Activated CD4-positive, alpha-beta T cell treated with anti-CD3 and anti-CD28 coated beads for 1 hour (primary cell): ENCODE measurements around the gene AVL9.
"Not testable (repeated sequence)": the region's sequence is repeated elsewhere in the genome, so short reads cannot be mapped to it uniquely, and the experiment has no call there.

ENCODE experiments used
- DNase-seq: peaks from one replicate; pipeline ENCODE4 v3.0.0-alpha.2; 2020

Gene AVL9

DNA sequence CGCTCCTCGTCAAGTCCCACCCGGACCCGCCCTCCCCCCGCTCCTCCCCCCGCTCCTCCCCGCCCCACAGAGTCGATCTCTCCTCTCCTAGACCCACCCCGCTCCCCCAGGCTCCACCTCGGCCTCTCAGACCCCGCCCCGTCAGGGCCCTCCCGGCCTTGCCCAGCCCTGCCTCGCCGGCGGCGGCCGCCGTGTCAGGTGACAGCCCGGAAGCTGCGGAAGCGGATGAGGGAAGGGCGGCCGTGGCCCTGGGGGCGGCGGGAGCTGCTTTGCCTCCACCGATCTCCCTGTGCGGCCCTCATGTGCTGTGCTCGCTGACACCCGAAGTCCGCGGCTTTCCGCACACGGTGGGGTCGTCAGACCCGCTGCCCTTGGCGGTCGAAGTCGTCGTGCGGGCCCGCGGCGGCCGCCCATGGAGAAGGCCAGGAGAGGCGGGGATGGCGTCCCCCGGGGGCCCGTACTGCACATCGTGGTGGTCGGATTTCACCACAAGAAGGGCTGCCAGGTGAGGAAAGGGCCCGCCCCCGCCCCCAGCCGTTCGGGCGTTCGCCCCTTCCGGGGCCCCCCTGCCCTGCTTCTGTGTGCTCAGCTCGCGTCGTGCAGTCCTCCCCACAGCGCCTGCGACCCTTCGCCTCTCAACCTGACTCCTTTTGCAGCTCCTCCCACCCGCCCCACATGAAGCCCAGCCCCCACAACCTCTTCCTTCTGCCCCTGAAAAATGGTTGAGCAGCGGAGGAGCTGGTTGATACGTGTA is at the start of gene AVL9:
TSS of gene AVL9 (plus strand) at position 192 of the 754 bp plus-strand sequence. CDS start at position 413, 221 bp downstream.
- DNase-seq = peak; percentile 98

DNA sequence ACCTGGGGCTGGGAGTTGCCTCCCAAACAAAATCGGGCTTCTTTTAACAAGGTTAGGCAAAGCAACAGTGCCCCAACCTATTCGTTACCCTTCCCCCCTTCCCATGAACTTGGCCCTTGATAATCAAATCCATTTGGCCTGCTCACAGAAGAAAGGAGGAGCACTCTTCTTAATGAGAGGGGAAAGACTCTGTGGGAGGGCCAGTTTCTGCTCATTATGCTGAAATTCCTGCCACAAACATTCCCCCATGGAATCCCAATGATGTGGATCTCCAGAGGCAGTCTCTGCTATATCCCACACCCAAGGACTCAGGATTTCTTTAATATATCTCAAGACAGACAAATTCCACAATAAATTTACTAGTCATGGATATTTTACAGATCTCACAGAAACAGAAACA is 48.1 kb upstream of the AVL9 start:
- DNase-seq = no peak

DNA sequence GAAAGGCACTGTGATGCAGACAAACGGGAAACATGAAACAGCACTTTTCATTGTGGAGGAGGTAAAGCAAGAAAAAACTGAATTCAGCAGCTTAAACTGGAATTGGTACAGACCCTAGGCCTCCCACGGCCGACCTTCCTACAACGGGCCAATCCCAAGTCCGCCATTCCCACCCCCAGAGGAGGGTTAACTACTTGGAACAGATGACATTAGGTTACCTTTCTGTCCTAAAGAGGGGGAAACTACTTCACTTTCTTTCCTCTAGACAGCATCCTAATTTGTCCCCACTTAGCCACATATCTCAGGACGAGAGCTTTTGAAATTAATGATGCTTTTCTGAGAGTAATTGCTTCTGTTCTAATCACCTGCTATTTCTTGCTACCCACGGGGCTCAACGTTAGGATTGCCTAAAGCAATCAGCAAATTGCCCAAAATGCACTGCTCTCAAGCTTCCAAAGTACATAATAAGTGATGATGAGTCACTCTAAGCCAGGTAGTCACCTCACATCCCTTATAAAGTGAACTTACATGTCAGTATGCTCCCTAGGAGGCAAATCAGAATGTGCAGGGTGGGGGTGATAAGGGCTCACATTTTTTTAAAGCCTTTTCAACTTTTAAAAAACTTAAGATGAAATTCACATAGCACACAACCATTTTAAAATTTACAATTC is 41.8 kb upstream of the AVL9 start:
- DNase-seq = no peak

DNA sequence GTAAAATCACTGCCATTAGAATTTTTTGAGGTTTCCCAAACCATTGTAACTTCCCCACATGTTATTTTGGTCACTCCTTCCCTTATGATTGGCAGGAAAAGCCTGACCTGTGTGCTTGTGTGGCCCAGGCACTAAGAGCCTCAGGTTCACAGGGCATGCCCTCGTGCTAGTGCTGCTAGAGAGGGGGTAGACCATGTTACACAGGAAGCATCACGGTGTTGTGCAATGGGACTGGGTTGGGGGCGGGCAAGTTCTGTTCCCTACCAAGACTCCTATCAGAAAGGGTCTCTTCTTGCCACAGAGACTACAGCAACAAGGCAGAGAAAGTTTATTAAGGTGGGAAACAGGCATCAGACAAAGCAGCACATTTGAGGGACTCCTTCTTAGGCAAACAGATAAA is 37.3 kb upstream of the AVL9 start:
- DNase-seq = no peak

DNA sequence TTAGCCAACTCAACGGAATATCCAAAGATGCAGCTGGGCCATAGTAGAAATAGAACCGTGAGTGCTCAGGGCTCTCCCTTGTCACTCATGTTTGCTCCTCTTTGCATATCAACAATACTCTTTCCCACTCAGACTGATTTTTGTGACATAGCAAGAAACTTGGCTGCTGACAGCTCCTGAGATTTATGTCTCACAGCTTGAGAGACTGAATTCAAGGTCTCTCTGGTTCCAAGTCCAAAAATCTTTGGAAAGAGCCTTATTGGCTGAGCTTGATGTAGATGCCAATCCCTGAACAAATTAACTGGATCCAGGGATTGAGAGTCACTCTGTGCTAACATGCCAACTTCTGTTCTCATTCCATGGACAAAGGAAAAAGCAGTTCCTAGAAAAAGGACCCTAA is 35.5 kb upstream of the AVL9 start:
- no peak for DNase-seq

DNA sequence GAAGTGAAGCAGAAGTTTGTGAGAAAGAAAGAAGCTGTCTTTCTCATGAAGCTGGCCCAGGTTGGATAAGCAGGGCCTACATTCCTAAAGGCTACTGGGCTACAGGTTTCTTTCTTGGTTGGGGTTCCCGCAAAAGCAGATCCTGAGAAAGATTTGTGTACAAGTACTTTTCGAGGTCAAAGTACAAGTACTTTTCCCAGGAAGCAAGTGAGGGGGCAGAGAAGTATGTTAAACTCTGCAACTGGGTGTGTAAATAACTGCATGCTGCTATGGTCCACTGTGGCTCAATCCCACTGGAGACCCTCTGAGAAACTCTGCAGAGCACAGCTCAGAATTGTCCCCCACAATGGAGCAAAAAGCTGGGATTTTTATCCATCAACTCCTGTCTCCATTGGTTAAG is 33.8 kb upstream of the AVL9 start:
- DNase-seq = no peak

DNA sequence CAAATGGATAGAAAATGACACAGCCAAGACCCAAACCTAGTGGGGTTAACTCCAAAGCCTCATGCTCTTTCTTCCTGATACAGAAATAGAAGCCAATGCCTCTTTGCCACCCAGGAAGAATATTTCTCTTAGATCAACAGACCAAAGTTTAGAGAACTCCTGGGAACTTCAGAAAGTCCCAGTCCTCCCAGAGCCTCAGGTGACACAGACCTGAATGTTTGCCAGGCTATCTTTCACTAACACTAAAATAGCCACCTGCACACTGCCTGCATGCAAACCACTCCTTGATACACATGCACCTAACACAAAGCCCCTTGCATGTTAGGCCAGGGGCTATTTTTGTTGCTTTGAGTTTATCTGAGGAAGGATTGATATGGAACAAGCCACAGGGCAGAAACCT is 32.8 kb upstream of the AVL9 start:
- DNase-seq = no peak

DNA sequence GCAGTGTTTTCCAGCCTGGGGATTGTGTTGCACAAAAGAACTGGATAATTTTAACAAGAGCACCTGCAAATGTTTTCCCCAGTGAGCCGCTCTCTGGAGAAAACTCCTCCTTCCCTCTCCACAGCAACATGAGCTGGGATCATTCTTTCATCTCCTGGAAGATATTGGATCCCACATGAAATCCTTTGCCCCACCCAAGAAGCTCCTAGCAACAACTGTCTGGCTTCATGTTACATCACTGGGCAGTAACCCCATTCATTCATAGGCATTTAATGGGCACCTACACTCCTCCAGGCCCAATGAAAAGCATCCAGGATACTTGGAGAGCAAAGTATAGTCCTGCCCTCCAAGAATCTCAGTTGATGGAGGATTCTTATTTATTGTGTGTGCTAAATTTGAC is 32.3 kb upstream of the AVL9 start:
- DNase-seq = no peak

DNA sequence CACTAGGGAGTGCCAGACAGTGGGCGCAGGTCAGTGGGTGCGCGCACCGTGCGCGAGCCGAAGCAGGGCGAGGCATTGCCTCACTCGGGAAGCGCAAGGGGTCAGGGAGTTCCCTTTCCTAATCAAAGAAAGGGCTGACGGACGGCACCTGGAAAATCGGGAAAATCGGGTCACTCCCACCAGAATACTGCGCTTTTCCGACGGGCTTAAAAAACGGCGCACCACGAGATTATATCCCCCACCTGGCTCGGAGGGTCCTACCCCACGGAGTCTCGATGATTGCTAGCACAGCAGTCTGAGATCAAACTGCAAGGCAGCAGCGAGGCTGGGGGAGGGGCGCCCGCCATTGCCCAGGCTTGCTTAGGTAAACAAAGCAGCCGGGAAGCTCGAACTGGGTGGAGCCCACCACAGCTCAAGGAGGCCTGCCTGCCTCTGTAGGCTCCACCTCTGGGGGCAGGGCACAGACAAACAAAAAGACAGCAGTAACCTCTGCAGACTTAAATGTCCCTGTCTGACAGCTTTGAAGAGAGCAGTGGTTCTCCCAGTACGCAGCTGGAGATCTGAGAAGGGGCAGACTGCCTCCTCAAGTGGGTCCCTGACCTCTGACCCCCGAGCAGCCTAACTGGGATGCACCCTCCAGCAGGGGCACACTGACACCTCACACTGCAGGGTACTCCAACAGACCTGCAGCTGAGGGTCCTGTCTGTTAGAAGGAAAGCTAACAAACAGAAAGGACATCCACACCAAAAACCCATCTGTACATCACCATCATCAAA is 30.5 kb upstream of the AVL9 start:
- DNase-seq = not testable (repeated sequence)

DNA sequence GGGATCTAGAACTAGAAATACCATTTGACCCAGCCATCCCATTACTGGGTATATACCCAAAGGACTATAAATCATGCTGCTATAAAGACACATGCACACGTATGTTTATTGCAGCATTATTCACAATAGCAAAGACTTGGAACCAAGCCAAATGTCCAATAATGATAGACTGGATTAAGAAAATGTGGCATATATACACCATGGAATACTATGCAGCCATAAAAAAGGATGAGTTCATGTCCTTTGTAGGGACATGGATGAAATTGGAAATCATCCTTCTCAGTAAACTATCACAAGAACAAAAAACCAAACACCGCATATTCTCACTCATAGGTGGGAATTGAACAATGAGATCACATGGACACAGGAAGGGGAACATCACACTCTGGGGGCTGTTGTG is 25.3 kb upstream of the AVL9 start:
- not testable (repeated sequence) for DNase-seq

DNA sequence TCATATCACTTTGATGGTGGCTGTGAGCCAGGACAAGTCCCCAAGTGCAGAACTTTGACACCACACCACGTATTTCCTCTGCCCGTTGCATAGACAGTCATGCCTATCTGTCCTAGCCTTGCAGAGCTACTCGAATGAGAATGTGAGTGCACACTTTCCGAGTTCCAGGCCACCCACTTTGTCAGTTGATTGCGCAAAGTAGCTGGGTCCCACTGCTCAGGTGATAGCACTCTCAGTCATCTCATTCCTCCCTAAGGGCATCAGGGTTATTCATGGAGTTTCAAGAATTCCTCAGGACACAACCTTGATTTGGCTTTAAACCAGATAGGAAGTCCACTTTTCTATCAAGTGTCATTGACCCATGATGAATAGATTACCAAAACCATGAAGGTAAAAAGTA is 24.4 kb upstream of the AVL9 start:
- DNase-seq = no peak

DNA sequence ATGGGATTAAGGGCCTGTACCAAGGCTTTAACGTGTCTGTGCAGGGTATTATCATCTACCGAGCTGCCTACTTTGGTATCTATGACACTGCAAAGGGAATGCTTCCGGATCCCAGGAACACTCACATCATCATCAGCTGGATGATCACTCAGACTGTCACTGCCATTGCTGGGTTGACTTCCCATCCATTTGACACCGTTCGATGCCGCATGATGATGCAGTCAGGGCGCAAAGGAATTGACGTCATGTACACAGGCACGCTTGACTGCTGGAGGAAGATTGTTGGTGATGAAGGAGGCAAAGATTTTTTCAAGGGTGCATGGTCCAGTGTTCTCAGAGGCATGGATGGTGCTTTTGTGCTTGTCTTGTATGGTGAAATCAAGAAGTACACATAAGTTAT is 23.3 kb upstream of the AVL9 start:
- no peak for DNase-seq

DNA sequence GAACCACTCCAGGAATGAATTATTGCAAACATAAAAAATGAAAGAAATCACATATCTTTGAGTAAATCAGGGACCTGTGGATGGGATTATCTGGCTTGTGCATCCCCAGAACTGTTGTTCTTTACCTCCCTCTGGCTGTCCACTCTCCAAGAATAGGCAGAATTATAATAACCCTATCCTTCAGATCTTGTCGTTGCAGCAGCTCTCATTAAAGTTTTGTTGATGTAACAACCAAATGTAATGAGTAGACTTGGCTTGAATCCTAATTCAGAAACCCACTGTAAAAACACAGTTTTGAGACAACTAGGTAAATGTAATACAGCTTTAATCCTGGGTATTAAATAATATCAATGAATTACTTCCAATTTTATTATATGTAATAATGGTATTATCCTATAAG is 21.3 kb upstream of the AVL9 start:
- no peak for DNase-seq

DNA sequence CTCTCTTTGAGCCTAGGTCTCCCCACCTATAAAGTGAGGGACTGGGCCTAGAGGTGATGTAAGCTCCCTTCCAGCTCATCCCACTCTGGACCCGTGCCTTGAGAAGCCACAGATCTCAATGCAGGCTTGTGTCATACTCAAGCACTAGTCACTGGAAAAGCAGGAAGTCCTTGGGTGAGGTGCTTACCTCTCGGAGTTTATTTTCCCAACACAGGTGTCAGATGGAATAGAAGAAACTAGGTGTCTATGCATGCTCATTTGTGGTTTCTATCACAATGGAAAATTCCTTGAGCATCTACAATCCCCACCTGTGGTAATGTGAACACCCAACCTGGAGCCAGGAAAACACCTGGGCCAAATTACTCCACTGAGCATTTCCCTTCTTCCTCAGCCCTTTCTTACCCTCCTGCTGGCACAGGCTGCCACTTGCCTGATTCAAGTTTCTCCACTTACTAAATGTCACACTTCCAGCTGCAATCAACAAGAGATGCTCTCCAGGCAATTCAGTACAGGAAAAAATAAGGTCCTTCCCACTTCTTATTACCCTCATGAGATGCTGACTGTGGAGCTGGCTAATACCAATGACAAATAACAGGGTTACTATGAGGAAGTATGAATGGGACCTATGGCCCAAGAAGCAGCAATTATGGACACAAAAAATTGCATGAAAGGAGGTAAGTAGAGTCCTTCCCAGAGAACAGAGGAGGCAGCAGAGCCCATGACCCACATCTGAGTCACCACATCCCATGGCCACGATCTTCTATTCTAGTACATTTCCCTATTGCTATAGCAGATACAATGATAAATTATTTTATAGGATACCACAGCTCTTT is 18.3 kb upstream of the AVL9 start:
- no peak for DNase-seq

DNA sequence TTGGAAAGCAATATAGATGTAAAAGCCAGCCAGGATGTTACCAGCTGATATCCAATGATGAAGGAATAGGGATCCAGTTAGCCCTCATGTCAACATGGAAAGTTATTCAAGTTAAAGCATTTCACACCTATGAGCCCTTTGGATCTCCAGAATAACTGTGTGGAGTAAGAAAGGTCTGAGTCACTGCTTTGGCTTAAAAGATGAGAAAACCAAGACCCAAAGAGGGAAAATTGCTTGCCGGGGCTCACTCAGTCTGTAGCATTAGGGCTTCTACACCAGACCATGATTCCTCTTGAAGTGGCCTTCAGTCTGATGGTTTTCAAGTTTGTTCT is 17.7 kb upstream of the AVL9 start:
- DNase-seq = no peak

DNA sequence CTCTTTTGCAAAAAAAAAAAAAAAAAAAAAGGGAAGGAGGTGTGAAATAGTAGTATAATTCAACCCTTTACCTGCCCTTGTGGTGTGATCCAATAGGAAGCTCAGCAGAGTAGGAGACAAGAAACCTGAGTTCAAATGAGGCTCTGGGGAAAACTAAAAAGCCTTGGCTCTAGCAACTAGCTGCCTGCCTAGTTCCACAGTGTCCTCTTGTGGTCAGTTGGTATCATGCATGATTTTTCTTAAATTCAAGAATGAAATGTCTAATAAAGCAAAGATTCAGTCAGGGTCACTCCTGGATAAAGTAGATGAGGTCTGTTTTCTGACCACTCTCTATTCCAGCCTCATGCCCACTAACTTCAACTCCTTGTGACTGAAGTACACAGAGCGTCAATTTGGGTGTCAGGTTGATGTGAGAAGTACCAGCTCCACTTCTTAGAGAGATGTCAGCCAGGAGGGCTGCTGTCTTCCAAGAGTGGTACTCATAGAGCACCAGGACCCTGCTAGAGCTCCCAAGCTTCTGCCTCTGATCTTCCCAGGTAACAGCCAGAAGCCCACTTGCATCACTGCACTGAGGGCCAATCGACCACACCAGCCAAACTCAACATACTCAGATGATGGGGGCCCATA is 15.6 kb upstream of the AVL9 start:
- no peak for DNase-seq

DNA sequence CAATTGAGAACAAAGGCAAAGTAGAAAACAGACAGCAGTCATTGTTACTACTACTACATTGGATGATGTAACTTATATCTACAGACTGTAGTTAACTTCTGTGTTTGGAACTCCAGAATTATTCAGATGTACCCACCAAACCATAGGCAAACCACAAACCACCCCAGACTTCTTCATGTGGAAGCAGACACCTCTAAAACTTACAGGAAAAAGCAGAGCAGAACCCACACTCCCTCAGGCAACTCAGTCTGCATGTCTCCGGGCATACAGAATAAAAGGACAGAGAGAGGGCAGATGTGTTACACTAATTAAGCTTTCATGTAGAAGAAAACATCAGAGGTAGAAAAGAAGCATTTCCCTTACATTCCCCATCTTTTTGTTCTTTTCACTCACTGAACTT is 14.1 kb upstream of the AVL9 start:
- no peak for DNase-seq

DNA sequence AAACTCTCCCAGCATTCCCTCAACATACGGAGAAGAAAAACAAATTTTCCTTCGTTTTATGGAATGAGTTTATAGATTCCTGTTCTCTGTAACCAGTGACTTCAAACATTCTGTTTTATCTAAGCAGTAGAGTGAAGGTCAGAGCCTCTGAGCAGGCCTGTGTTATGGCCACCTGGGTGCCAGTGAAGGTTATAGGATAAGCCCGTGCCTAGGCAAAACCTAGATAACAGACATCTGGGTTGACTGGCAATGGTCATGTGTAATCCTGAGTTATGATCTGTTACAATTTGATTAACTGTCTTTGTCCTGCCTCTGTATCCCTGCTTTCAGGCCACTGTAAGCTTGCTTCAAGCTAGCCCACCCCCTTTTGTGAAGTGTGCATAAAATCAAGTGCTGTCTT is 13.4 kb upstream of the AVL9 start:
- DNase-seq = no peak

DNA sequence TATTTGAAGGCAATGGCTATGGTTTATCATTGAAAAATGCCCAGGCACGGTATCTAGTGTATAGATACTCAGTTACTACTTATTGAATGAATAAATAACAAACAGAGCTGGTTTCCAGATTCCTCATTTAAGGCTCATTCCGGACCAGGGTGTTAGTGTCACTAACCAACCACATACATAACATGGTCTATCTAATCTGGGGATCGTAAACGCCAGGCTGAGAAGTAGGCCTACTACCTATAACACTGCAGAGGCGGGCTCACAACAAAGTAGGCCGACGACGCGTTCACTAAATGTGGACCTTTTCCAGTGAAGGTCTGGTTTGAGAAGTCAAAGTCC is 5.5 kb upstream of the AVL9 start:
- DNase-seq = no peak

DNA sequence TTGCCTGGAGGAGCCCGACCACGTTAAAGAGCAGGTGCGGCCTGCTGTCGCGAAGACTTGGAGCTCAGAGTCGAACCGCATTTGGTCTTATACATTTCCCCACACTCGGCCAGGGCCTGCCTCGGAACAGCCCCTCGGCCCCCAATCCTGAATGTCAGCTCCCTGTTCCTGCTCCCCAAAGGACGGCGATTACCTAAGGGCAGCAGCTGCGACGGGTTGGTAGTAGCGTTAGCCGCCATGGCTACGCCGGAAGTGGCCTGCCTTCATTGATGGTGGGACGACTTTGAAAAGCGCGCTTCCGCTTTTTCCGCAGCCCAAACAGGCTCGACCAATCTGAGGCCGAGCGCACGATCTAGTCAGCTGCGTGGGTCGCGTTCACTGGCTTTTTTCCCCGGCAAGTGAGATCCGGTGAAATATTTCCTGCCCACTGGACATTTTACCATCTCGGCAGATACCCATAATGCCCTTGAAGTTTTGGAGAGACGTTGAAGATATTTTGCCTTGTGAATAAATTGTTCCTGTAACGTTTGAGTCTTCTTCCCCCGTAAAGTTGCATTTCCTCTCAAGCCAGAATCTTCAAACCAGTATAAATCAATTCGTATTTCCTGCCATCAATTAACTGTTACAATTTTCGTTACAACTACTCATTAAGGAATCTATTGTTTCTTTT is 5.0 kb upstream of the AVL9 start, which contains the start of gene LSM5:
TSS of gene LSM5 (minus strand) at position 254 of the 670 bp plus-strand sequence. CDS start at position 239, 15 bp downstream.
- peak; percentile 81 for DNase-seq

DNA sequence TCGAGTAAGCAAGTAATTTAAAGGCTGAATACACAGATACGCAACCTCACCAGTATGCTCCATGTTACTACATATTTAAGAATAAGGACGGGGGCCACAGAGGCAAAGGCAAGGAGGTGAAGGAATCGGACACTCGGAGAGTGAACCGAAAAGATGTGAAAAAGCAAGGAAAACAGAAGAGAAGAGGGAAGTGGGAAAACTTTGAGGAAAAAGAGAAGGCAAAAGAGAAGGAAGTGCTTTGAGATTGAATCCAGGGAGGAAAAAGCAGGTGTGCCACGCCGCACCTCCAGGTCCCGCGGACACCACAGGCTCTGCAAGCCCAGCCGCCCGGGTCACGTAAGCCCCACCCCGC is 367 bp upstream of the AVL9 start:
- DNase-seq = no peak
